GM23248 (cell line): ENCODE measurements around the gene LVRN.

Source experiments
- EZH2 ChIP-seq: fragments of 200-600 bp; sonication (generic); IDR thresholded peaks from 2 replicates; pipeline ENCODE4 v1.6.1; 2018; ENCODE audit warnings: antibody characterized with exemption, mild to moderate bottlenecking; ENCODE audit not compliant: insufficient read depth, poor library complexity, severe bottlenecking
- EZH2phosphoT487 ChIP-seq: fragments of 200-600 bp; sonication (generic); IDR thresholded peaks from 2 replicates; pipeline ENCODE4 v1.6.1; 2018; ENCODE audit warnings: antibody characterized with exemption, moderate library complexity, mild to moderate bottlenecking, low read depth; ENCODE audit not compliant: insufficient read depth

GRCh38 chr5:115983519-115983918, 21.2 kb downstream of the LVRN start:
- TF ChIP-seq EZH2 (no peak), EZH2phosphoT487 (no peak)
